ENCODE measurements around the gene SLC10A2.

DNA sequence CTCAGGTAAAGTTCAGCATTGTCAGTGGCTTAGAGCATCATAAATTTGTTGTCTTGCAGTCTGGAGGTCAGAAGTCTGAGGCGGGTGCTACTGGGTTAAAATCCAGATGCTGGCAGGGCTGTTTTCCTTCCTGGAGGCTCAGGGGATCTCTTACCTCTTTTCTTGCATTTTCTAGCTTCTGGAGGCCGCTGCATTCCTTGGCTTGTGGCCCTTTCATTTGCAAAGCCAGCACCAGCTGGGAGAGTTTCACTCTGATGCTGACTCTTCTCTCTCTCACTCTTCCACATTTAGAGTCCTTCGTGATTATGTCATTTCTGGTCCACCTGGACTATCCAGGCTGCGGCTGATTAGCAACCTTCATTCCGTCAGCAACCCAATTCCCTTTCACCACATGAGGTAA, 38.1 kb upstream of the SLC10A2 start:
- TF ChIP-seq, protein P1, sequence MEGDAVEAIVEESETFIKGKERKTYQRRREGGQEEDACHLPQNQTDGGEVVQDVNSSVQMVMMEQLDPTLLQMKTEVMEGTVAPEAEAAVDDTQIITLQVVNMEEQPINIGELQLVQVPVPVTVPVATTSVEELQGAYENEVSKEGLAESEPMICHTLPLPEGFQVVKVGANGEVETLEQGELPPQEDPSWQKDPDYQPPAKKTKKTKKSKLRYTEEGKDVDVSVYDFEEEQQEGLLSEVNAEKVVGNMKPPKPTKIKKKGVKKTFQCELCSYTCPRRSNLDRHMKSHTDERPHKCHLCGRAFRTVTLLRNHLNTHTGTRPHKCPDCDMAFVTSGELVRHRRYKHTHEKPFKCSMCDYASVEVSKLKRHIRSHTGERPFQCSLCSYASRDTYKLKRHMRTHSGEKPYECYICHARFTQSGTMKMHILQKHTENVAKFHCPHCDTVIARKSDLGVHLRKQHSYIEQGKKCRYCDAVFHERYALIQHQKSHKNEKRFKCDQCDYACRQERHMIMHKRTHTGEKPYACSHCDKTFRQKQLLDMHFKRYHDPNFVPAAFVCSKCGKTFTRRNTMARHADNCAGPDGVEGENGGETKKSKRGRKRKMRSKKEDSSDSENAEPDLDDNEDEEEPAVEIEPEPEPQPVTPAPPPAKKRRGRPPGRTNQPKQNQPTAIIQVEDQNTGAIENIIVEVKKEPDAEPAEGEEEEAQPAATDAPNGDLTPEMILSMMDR (IDR thresholded peaks at IDR 0.05): no peak
- no peak for TF ChIP-seq POLR2A (IDR thresholded peaks at IDR 0.05)

Measured in heart left ventricle (tissue), 13 donors.